Body of pancreas (tissue), 4 donors: ENCODE results near the gene KIF26A. TPM values are rescaled to one million over a fixed set of nuclear protein-coding genes. Genes with fewer than 3 reads are reported as not detected.

Experiments used
- ATAC-seq: fragments of 150-250 bp; one replicate; pipeline ENCODE4 v1.9.1; 2016
- DNase-seq, 4 donors: peaks; one replicate each; pipeline ENCODE4 v3.0.0-alpha.2; 2019
- H3K27ac ChIP-seq, 4 donors: fragments of 200-600 bp; sonication (generic); 1 replicate in 3 of 4; 2 replicates in 1 of 4; pipeline versions ENCODE4 v1.5.1 to v1.6.1; 2016 to 2019; ENCODE audit warnings: mild to moderate bottlenecking in 1 of 4, mixed read lengths in 1 of 4, moderate library complexity in 1 of 4
- H3K27me3 ChIP-seq, 2 donors: fragments of 200-600 bp; sonication (generic); one replicate each; pipeline ENCODE4 v1.6.0; 2016; ENCODE audit warnings: mild to moderate bottlenecking in 1 of 2
- H3K36me3 ChIP-seq, 2 donors: fragments of 200-600 bp; sonication (generic); replicated peaks in 1 of 2; 2 replicates each; pipeline ENCODE4 v1.5.1; 2016; ENCODE audit warnings: low read depth in 2 of 2; ENCODE audit not compliant: insufficient read depth in 1 of 2
- H3K4me1 ChIP-seq: fragments of 200-600 bp; sonication (generic); one replicate; pipeline ENCODE4 v1.6.0; 2016
- H3K4me3 ChIP-seq, 2 donors: fragments of 200-600 bp; sonication (generic); 1 replicate in 1 of 2; 2 replicates in 1 of 2; pipeline ENCODE4 v1.5.1; 2016 to 2019
- H3K9me3 ChIP-seq, 3 donors: fragments of 200-600 bp; sonication (generic); 1 replicate in 2 of 3; 2 replicates in 1 of 3; pipeline ENCODE4 v1.5.1; 2016
- POLR2A ChIP-seq, 3 donors: fragments of 450-650 bp; IDR thresholded peaks; one replicate each; pipeline ENCODE4 v1.6.1; 2016; ENCODE audit warnings: antibody characterized with exemption in 3 of 3, mild to moderate bottlenecking in 2 of 3
- WGBS, 2 donors: methylation state at CpG; one replicate each; pipeline ENCODE4 v1.1.5; 2017; 5-methylcytosine and 5-hydroxymethylcytosine counted together
- intact Hi-C: fragments of 100-400 bp; cut with DNase I; formaldehyde crosslinking; loops from one replicate; pipeline ENCODE4 v1.15.1; 2023
- total RNA-seq, 2 donors: library from RNA; depleted of rRNA; stranded (reverse); fragments of >200 nt; gene quantifications; one replicate each; pipeline ENCODE4 v1.1.0, GENCODE V29; 2016
- TF ChIP-seq, protein P1 (sequence below), 7 experiments: fragments of 450-650 bp in 4 of 7; fragments of 200-600 bp in 3 of 7; sonication (generic) in 3 of 7; IDR thresholded peaks; one replicate each; pipeline ENCODE4 v1.5.1; 2016 to 2019; ENCODE audit warnings: antibody characterized with exemption in 7 of 7

Gene KIF26A
- total RNA-seq, 2 donors from 2014 or later, result 14.8 to 17.1 TPM

DNA sequence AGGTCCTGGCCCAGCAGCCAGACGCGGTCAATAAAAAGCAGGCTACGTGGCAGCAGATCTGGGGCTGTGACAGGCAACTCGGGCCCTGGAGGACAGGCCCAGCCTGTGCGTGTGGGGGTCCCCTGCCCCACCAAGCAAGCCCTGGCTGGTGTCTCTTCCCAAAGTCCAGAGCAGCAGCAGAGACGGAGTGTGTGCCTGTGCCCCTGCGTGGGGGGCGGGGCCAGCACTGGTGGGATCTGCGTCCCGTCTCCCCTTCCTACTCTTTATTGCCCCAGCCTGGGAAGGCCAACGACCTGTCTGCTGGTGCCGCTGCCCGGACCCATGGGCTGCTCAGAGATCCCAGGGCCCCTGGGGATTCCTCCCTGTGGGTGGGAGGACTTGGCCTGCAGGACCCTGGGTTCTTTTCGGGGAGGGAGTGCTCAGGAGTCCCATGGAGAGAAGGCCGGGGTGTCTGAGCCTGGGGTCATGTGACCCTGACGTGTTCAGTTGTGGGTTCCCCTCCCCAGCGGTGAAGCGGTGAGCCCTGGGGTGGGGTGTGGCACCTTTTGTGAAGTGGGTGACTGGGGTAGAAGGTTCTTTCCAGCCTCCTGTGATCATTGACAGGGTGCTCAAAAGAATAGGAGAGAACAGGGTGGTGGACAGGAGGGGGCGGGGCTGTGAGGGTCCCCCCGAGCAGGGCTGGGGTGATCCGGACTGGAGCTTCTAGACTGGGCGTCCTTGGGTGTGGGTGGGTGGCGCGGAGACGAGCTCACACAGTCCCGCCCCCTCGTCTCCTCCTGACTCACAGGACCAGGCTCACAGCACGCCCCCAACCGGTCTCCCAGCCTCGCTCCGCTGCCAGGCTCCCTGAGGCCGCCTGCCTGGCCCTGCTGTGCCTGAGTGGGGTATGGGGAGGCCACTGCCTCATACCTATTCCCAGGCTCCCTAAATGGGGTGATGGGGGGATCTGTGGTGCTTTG lies 30.5 kb upstream of the KIF26A start:
- Histone ChIP-seq H3K4me1 (no peaks in the 10 kb centered on the region), H3K9me3 (no peaks in the 10 kb centered on the region), H3K27me3 (no peaks in the 10 kb centered on the region), H3K27ac (no peak overlapping the region), H3K36me3 (no peaks in the 10 kb centered on the region), H3K4me3 (no peak overlapping the region)
- DNase-seq (peak in 2 of 4 donors; percentile 8 to 20), ATAC-seq (no peak)
- 52 to 67% methylated on average over 13 to 29 of the region's 32 CpGs for WGBS, 2 donors
- TF ChIP-seq, protein P1, sequence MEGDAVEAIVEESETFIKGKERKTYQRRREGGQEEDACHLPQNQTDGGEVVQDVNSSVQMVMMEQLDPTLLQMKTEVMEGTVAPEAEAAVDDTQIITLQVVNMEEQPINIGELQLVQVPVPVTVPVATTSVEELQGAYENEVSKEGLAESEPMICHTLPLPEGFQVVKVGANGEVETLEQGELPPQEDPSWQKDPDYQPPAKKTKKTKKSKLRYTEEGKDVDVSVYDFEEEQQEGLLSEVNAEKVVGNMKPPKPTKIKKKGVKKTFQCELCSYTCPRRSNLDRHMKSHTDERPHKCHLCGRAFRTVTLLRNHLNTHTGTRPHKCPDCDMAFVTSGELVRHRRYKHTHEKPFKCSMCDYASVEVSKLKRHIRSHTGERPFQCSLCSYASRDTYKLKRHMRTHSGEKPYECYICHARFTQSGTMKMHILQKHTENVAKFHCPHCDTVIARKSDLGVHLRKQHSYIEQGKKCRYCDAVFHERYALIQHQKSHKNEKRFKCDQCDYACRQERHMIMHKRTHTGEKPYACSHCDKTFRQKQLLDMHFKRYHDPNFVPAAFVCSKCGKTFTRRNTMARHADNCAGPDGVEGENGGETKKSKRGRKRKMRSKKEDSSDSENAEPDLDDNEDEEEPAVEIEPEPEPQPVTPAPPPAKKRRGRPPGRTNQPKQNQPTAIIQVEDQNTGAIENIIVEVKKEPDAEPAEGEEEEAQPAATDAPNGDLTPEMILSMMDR (IDR thresholded peaks at IDR 0.05), result no peak
- no peak for TF ChIP-seq POLR2A (IDR thresholded peaks at IDR 0.05)
- intact Hi-C loops, result no loop called here

DNA sequence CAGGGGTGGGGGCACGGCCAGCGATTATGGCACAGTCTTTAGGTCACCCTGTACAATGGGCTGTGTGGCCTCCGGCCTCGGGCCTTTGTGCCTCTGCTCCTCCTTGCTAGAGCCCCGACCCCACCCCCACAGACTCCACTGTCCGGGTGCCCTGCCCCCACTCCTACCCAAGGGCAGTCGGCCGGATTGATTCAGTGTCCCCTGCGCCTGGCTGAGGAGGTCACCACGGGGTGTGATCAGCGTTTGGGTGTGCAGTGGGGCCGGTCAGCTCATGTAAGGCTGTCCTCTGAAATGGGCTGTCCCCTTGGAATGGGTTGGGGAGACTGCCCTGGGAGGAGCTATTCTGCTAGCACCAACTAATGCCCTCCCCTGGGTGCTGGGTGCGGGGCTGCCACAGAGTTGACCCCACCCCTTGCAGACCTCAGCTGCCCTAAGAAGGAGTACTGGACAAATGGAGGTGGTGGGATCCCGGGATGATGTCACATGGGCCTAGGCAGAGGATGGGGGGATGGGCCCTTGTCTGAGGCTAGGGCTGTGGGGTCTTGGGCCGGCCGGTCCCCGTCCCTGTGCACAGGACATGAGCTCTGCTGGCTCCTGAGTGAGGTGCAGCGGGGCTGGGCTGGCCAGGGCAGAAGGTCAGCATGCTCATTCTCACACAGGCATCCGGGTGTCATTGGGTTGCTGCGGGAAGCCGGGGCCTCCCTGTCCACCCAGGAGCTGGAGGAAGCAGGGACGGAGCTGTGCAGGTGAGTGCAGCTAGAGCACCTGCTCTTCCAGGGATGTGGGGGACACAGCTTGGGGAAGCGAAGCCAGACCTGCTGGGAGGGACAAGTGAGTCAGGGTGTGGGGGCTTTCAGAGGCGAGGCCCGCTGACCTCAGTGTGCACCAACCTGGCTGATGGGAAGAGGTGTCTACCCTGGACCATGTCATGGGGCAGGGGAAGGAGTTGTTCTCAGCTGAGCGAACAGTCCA lies 29.5 kb upstream of the KIF26A start:
- peak in 2 of 4 donors; percentile 3 to 11 for DNase-seq
- Histone ChIP-seq H3K27ac (no peak overlapping the region), H3K27me3 (no peaks in the 10 kb centered on the region), H3K4me3 (no peak overlapping the region), H3K9me3 (no peaks in the 10 kb centered on the region), H3K36me3 (no peaks in the 10 kb centered on the region), H3K4me1 (no peaks in the 10 kb centered on the region)
- intact Hi-C loops, result no loop called here
- TF ChIP-seq, protein P1 (IDR thresholded peaks at IDR 0.05), result no peak
- no peak for TF ChIP-seq POLR2A (IDR thresholded peaks at IDR 0.05)
- WGBS, 2 donors, result 43 to 56% methylated on average over 9 to 20 of the region's 26 CpGs
- ATAC-seq, result no peak

DNA sequence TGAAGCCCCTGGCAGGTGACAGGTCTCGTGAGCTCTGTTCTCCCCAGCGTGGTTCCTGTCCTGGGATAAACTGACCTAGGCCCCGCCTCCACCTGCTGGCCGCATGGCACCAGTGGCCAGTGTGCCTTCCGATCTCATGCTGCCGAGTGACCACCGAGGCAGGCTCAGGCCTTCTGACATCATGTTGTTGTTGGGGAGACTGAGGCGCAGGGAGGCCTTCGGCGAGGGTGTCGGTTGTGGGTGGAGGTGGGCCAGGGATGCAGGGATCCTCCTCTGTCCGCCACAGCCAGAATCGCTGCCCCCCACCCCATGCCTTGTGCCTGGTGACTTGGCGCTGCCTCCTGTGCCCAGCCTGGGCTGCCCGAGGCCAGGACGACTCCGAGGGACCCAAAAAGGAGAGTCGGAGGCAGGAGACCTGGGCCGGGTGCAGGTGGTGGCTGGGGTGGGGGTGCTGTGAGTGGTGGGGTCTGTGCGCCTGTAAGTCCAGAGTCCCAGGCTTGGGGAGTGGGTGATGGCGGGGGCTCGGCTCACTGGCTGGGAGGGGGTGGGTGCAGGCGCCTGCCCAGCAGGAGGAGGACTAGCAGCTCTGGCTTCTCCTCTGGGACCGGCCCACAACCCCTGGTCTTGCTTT lies 28.5 kb upstream of the KIF26A start:
- 69 to 70% methylated on average over 12 to 24 of the region's 24 CpGs for WGBS, 2 donors
- ATAC-seq, result no peak
- H3K4me3 ChIP-seq, result no peak overlapping the region
- H3K9me3 ChIP-seq, result no peaks in the 10 kb centered on the region
- intact Hi-C loops, result no loop called here
- peak in 2 of 4 donors; percentile 4 to 9 for DNase-seq
- H3K27ac ChIP-seq, result no peak overlapping the region
- no peaks in the 10 kb centered on the region for H3K36me3 ChIP-seq
- TF ChIP-seq, protein P1 (IDR thresholded peaks at IDR 0.05), result no peak
- TF ChIP-seq POLR2A (IDR thresholded peaks at IDR 0.05), result no peak
- H3K27me3 ChIP-seq, result no peaks in the 10 kb centered on the region
- H3K4me1 ChIP-seq, result no peaks in the 10 kb centered on the region

DNA sequence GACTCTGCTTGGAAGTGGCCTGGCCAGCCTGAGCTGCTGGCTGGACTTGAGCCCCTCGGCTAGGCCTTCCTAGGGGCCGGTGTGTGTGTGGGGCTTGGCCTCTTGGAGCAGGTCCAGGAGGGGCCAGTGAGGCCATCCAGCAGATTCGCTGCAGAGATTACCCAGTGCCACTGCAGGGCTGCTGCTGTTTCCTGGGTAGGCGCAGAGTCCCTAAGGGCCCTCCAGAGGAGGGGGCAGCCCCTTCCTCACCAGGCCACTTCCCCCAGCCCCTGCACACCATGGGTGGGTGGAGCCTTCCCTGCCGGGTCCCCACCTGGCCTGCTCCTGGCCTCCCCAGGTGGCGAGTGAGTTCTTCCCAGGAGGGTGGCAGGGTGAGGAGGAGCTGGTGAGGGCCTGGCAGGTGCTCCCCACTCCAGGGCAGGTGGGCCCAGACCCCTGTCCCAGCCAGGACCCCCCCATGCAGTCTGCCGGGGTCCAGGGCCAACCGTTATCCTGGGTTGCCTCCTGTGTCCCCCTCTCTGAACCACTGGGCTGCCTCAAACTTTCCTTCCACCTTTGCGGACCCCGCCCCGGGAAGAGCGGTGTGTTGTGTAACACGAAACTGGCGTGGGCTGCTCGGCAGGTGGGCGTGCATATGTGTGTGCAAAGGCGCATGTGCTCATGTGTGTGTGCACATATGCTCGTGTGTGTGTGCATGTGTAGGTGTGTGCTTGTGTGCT lies 27.7 kb upstream of the KIF26A start:
- Histone ChIP-seq H3K4me3 (no peak overlapping the region), H3K9me3 (no peaks in the 10 kb centered on the region), H3K27me3 (no peaks in the 10 kb centered on the region), H3K36me3 (no peaks in the 10 kb centered on the region), H3K27ac (no peak overlapping the region), H3K4me1 (no peaks in the 10 kb centered on the region)
- intact Hi-C loops, result no loop called here
- ATAC-seq, result no peak
- DNase-seq, result peak in 2 of 4 donors; percentile 4 to 12
- WGBS, 2 donors, result 41 to 55% methylated on average over 15 to 18 of the region's 18 CpGs
- TF ChIP-seq, protein P1 (IDR thresholded peaks at IDR 0.05), result no peak
- TF ChIP-seq POLR2A (IDR thresholded peaks at IDR 0.05), result no peak
